WTC11 (cell line): ENCODE data around the gene EIF4G3. TPM values are rescaled to one million over a fixed set of nuclear protein-coding genes. Genes with fewer than 3 reads are reported as not detected.

Experiments used
- ATAC-seq: fragments of 200-7000 bp; cut with Tn5 transposase; 2 replicates; pipeline ENCODE4 v1.10.0; 2021; ENCODE audit warnings: mild to moderate bottlenecking, moderate library complexity
- CTCF ChIA-PET: fragments of 300-600 bp; sonication (Branson Sonifier 250); formaldehyde crosslinking; loops from one replicate; lab custom pipeline; 2021; ENCODE audit warnings: antibody characterized with exemption; lab: Charles Lee
- POLR2A ChIA-PET: fragments of 350-600 bp; sonication (Branson Sonifier 250); formaldehyde crosslinking; loops from one replicate; lab custom pipeline; 2021; ENCODE audit warnings: antibody characterized with exemption; lab: Charles Lee
- DNase-seq: peaks from one replicate; pipeline ENCODE4 v3.0.0; 2021; ENCODE audit warnings: low spot score
- H3K27ac Mint-ChIP-seq: 2 replicates; pipeline ENCODE4 v1.8.0; 2021; ENCODE audit warnings: mixed read lengths
- H3K27me3 Mint-ChIP-seq: 2 replicates; pipeline ENCODE4 v1.8.0; 2021; ENCODE audit warnings: low read depth, mild to moderate bottlenecking, moderate library complexity, mixed read lengths
- H3K36me3 Mint-ChIP-seq: 2 replicates; pipeline ENCODE4 v1.8.0; 2021; ENCODE audit warnings: mixed read lengths
- H3K4me1 Mint-ChIP-seq: 2 replicates; pipeline ENCODE4 v1.8.0; 2022; ENCODE audit warnings: mixed read lengths
- H3K4me3 Mint-ChIP-seq: 2 replicates; pipeline ENCODE4 v1.8.0; 2021; ENCODE audit warnings: mild to moderate bottlenecking, moderate library complexity, mixed read lengths
- H3K9me3 Mint-ChIP-seq: 2 replicates; pipeline ENCODE4 v1.8.0; 2021; ENCODE audit warnings: mixed read lengths
- ATF1 ChIP-seq: sonication (generic); formaldehyde crosslinking; IDR thresholded peaks from 2 replicates; pipeline ENCODE4 v1.8.1; 2023; ENCODE audit warnings: mild to moderate bottlenecking, moderate library complexity, missing genetic modification reagents
- CREB1 ChIP-seq: sonication (generic); formaldehyde crosslinking; IDR thresholded peaks from 2 replicates; pipeline ENCODE4 v1.8.0; 2023; ENCODE audit warnings: mild to moderate bottlenecking, missing genetic modification reagents
- CREM ChIP-seq: sonication (generic); formaldehyde crosslinking; IDR thresholded peaks from 2 replicates; pipeline ENCODE4 v1.8.1; 2022; ENCODE audit warnings: mild to moderate bottlenecking, missing genetic modification reagents, moderate library complexity
- FOXJ3 ChIP-seq: sonication (generic); formaldehyde crosslinking; IDR thresholded peaks from 2 replicates; pipeline ENCODE4 v1.9.0; 2021; ENCODE audit warnings: missing genetic modification reagents, mild to moderate bottlenecking, borderline replicate concordance
- GABPB1 ChIP-seq: sonication (generic); formaldehyde crosslinking; IDR thresholded peaks from 2 replicates; pipeline ENCODE4 v1.8.1; 2023; ENCODE audit warnings: mild to moderate bottlenecking, missing genetic modification reagents
- IRF2 ChIP-seq: sonication (generic); formaldehyde crosslinking; IDR thresholded peaks from 2 replicates; pipeline ENCODE4 v1.8.0; 2022; ENCODE audit warnings: low read depth, missing genetic modification reagents, borderline replicate concordance
- MXD4 ChIP-seq: fragments of 250-450 bp; sonication (Bioruptor Pico); IDR thresholded peaks from 2 replicates; pipeline ENCODE4 v1.8.0; 2021; ENCODE audit warnings: mild to moderate bottlenecking, moderate library complexity, borderline replicate concordance
- OVOL2 ChIP-seq: fragments of 250-450 bp; sonication (Bioruptor Pico); IDR thresholded peaks from 2 replicates; pipeline ENCODE4 v1.9.0; 2021; ENCODE audit warnings: mild to moderate bottlenecking, borderline replicate concordance
- RORB ChIP-seq: fragments of 250-450 bp; sonication (Bioruptor Pico); IDR thresholded peaks from 2 replicates; pipeline ENCODE4 v1.9.0; 2021; ENCODE audit warnings: mild to moderate bottlenecking
- SMAD3 ChIP-seq: sonication (generic); formaldehyde crosslinking; IDR thresholded peaks from 2 replicates; pipeline ENCODE4 v1.8.0; 2022; ENCODE audit warnings: missing genetic modification reagents, mild to moderate bottlenecking, borderline replicate concordance
- SOX15 ChIP-seq: fragments of 250-450 bp; sonication (Bioruptor Pico); IDR thresholded peaks from 2 replicates; pipeline ENCODE4 v1.9.0; 2021; ENCODE audit warnings: mild to moderate bottlenecking
- ZNF219 ChIP-seq: sonication (generic); formaldehyde crosslinking; IDR thresholded peaks from 2 replicates; pipeline ENCODE4 v1.8.0; 2023; ENCODE audit warnings: missing genetic modification reagents, mild to moderate bottlenecking, borderline replicate concordance
- ZNF317 ChIP-seq: sonication (generic); formaldehyde crosslinking; IDR thresholded peaks from 2 replicates; pipeline ENCODE4 v1.8.1; 2023; ENCODE audit warnings: low read depth, mild to moderate bottlenecking, moderate library complexity, missing genetic modification reagents, borderline replicate concordance
- ZNF532 ChIP-seq: fragments of 250-450 bp; sonication (Bioruptor Pico); IDR thresholded peaks from 2 replicates; pipeline ENCODE4 v1.9.0; 2021; ENCODE audit warnings: mild to moderate bottlenecking, borderline replicate concordance
- total RNA-seq: library from RNA; stranded (reverse); gene quantifications from 3 replicates; pipeline ENCODE4 v1.2.3, GENCODE V29; 2021
- TF ChIP-seq, protein P1 (sequence below): fragments of 250-450 bp; sonication (Bioruptor Pico); IDR thresholded peaks from 2 replicates; pipeline ENCODE4 v1.9.0; 2021; ENCODE audit warnings: moderate library complexity, mild to moderate bottlenecking, inconsistent platforms, borderline replicate concordance
- TF ChIP-seq, protein P2 (sequence below): sonication (generic); formaldehyde crosslinking; IDR thresholded peaks from 2 replicates; pipeline ENCODE4 v1.8.0; 2023; ENCODE audit warnings: missing genetic modification reagents
- TF ChIP-seq, protein P3 (sequence below): fragments of 250-450 bp; sonication (Bioruptor Pico); IDR thresholded peaks from 2 replicates; pipeline ENCODE4 v1.9.0; 2021; ENCODE audit warnings: mild to moderate bottlenecking
- TF ChIP-seq, protein P4 (sequence below): sonication (generic); formaldehyde crosslinking; conservative IDR thresholded peaks from 2 replicates; pipeline ENCODE4 v1.8.1; 2023; ENCODE audit warnings: mild to moderate bottlenecking, low read depth, missing genetic modification reagents, moderate library complexity
- TF ChIP-seq, protein P5 (sequence below): sonication (generic); formaldehyde crosslinking; IDR thresholded peaks from 2 replicates; pipeline ENCODE4 v1.8.0; 2023; ENCODE audit warnings: missing genetic modification reagents, mild to moderate bottlenecking, borderline replicate concordance

EIF4G3 gene
- total RNA-seq, 1 experiment from 2014 or later, result 77.7 TPM

- TF ChIP-seq, protein P1, sequence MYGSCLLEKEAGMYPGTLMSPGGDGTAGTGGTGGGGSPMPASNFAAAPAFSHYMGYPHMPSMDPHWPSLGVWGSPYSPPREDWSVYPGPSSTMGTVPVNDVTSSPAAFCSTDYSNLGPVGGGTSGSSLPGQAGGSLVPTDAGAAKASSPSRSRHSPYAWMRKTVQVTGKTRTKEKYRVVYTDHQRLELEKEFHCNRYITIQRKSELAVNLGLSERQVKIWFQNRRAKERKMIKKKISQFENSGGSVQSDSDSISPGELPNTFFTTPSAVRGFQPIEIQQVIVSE (CRISPR knock-in tag), result no peak
- TF ChIP-seq CREB1 (CRISPR knock-in tag) (no peak), FOXJ3 (no peak), GABPB1 (no peak), ZNF532 (CRISPR knock-in tag) (no peak), ZNF219 (CRISPR knock-in tag) (no peak), ATF1 (no peak), ZNF317 (peak; percentile 73), SMAD3 (CRISPR knock-in tag) (no peak)
- TF ChIP-seq, protein P2, sequence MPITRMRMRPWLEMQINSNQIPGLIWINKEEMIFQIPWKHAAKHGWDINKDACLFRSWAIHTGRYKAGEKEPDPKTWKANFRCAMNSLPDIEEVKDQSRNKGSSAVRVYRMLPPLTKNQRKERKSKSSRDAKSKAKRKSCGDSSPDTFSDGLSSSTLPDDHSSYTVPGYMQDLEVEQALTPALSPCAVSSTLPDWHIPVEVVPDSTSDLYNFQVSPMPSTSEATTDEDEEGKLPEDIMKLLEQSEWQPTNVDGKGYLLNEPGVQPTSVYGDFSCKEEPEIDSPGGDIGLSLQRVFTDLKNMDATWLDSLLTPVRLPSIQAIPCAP (CRISPR knock-in tag), result no peak
- TF ChIP-seq, protein P3, sequence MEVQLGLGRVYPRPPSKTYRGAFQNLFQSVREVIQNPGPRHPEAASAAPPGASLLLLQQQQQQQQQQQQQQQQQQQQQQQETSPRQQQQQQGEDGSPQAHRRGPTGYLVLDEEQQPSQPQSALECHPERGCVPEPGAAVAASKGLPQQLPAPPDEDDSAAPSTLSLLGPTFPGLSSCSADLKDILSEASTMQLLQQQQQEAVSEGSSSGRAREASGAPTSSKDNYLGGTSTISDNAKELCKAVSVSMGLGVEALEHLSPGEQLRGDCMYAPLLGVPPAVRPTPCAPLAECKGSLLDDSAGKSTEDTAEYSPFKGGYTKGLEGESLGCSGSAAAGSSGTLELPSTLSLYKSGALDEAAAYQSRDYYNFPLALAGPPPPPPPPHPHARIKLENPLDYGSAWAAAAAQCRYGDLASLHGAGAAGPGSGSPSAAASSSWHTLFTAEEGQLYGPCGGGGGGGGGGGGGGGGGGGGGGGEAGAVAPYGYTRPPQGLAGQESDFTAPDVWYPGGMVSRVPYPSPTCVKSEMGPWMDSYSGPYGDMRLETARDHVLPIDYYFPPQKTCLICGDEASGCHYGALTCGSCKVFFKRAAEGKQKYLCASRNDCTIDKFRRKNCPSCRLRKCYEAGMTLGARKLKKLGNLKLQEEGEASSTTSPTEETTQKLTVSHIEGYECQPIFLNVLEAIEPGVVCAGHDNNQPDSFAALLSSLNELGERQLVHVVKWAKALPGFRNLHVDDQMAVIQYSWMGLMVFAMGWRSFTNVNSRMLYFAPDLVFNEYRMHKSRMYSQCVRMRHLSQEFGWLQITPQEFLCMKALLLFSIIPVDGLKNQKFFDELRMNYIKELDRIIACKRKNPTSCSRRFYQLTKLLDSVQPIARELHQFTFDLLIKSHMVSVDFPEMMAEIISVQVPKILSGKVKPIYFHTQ (CRISPR knock-in tag), result no peak
- TF ChIP-seq, protein P4, sequence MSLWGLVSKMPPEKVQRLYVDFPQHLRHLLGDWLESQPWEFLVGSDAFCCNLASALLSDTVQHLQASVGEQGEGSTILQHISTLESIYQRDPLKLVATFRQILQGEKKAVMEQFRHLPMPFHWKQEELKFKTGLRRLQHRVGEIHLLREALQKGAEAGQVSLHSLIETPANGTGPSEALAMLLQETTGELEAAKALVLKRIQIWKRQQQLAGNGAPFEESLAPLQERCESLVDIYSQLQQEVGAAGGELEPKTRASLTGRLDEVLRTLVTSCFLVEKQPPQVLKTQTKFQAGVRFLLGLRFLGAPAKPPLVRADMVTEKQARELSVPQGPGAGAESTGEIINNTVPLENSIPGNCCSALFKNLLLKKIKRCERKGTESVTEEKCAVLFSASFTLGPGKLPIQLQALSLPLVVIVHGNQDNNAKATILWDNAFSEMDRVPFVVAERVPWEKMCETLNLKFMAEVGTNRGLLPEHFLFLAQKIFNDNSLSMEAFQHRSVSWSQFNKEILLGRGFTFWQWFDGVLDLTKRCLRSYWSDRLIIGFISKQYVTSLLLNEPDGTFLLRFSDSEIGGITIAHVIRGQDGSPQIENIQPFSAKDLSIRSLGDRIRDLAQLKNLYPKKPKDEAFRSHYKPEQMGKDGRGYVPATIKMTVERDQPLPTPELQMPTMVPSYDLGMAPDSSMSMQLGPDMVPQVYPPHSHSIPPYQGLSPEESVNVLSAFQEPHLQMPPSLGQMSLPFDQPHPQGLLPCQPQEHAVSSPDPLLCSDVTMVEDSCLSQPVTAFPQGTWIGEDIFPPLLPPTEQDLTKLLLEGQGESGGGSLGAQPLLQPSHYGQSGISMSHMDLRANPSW (CRISPR knock-in tag), result no peak
- TF ChIP-seq, all 79 proteins: peak for 15
Measured at GRCh38 chr1:21176586-21177555, at the start of gene EIF4G3 (continued).

DNA sequence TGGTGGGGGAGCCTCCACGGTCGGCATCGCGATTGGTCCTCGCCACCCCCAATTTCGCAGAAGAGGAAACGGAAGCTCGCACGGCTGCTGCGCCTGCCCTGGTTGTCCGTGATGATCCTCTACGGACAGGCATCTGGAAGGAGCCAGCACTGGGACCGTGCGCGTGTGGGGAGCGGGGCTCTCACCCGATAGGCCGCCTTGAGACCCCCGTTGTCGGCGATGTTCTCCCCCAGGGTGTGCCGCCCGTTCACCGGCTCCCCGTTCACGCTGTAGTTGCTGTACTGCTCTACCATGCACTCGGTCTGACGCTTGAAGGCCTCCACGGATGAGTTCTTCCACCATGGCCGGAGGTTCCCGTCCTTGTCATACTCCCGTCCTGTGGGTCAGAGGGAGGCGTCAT is 48.4 kb upstream of the EIF4G3 start:
- CTCF ChIA-PET, result interaction anchor here (0.8 to 2.5 kb wide), 4 partner anchors 30 to 266 kb away, joined by 3 to 8 read pairs (median 4); no protein-coding TSS in a partner anchor
- no peak overlapping the region for H3K27ac Mint-ChIP-seq
- ATAC-seq (no peak), DNase-seq (no peak)
- H3K9me3 Mint-ChIP-seq, result no peaks in the 10 kb centered on the region
- no peak overlapping the region for H3K4me3 Mint-ChIP-seq
- H3K36me3 Mint-ChIP-seq, result peaks cover 6% of the 10 kb centered on the region
- POLR2A ChIA-PET, result no interaction called here
- H3K4me1 Mint-ChIP-seq, result no peaks in the 10 kb centered on the region
- H3K27me3 Mint-ChIP-seq, result no peaks in the 10 kb centered on the region
- TF ChIP-seq MXD4 (no peak), IRF2 (CRISPR knock-in tag) (no peak), SOX15 (CRISPR knock-in tag) (no peak), CREM (CRISPR knock-in tag) (no peak), FOXJ3 (no peak), OVOL2 (CRISPR knock-in tag) (no peak), RORB (CRISPR knock-in tag) (no peak)
- TF ChIP-seq, protein P5, sequence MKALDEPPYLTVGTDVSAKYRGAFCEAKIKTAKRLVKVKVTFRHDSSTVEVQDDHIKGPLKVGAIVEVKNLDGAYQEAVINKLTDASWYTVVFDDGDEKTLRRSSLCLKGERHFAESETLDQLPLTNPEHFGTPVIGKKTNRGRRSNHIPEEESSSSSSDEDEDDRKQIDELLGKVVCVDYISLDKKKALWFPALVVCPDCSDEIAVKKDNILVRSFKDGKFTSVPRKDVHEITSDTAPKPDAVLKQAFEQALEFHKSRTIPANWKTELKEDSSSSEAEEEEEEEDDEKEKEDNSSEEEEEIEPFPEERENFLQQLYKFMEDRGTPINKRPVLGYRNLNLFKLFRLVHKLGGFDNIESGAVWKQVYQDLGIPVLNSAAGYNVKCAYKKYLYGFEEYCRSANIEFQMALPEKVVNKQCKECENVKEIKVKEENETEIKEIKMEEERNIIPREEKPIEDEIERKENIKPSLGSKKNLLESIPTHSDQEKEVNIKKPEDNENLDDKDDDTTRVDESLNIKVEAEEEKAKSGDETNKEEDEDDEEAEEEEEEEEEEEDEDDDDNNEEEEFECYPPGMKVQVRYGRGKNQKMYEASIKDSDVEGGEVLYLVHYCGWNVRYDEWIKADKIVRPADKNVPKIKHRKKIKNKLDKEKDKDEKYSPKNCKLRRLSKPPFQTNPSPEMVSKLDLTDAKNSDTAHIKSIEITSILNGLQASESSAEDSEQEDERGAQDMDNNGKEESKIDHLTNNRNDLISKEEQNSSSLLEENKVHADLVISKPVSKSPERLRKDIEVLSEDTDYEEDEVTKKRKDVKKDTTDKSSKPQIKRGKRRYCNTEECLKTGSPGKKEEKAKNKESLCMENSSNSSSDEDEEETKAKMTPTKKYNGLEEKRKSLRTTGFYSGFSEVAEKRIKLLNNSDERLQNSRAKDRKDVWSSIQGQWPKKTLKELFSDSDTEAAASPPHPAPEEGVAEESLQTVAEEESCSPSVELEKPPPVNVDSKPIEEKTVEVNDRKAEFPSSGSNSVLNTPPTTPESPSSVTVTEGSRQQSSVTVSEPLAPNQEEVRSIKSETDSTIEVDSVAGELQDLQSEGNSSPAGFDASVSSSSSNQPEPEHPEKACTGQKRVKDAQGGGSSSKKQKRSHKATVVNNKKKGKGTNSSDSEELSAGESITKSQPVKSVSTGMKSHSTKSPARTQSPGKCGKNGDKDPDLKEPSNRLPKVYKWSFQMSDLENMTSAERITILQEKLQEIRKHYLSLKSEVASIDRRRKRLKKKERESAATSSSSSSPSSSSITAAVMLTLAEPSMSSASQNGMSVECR, result no peak
